GM23338 (cell line): ENCODE measurements around the gene MED13L. TPM values are rescaled to one million over a fixed set of nuclear protein-coding genes. Genes with fewer than 3 reads are reported as not detected.

ENCODE experiments used
- ATAC-seq: fragments of 200-7000 bp; cut with Tn5 transposase; 3 replicates; pipeline ENCODE4 v1.9.1; 2020
- DNase-seq: peaks from one replicate; pipeline ENCODE4 v3.0.0-alpha.2; 2015; ENCODE audit warnings: low spot score
- H2AFZ ChIP-seq: fragments of 200-600 bp; sonication (generic); 2 replicates; pipeline ENCODE4 v1.8.0; 2016; ENCODE audit warnings: antibody characterized with exemption, mild to moderate bottlenecking, moderate library complexity
- H3F3A ChIP-seq: fragments of 200-600 bp; sonication (generic); replicated peaks from 2 replicates; pipeline ENCODE4 v1.8.0; 2017; ENCODE audit warnings: antibody characterized with exemption, mixed run types, low read depth
- H3K27ac ChIP-seq: fragments of 200-600 bp; sonication (generic); 2 replicates; pipeline ENCODE4 v1.6.1; 2016; ENCODE audit warnings: low read depth
- H3K27me3 ChIP-seq: fragments of 200-600 bp; sonication (generic); 2 replicates; pipeline ENCODE4 v1.8.0; 2016; ENCODE audit warnings: mild to moderate bottlenecking, mixed run types, moderate library complexity; ENCODE audit not compliant: insufficient read depth
- H3K36me3 ChIP-seq: fragments of 200-600 bp; sonication (generic); 2 replicates; pipeline ENCODE4 v1.8.0; 2016; ENCODE audit warnings: mild to moderate bottlenecking; ENCODE audit not compliant: insufficient read depth
- H3K4me1 ChIP-seq: fragments of 200-600 bp; sonication (generic); 2 replicates; pipeline ENCODE4 v1.8.0; 2016; ENCODE audit warnings: mild to moderate bottlenecking, moderate library complexity; ENCODE audit not compliant: insufficient read depth
- H3K4me2 ChIP-seq: fragments of 200-600 bp; sonication (generic); 2 replicates; pipeline ENCODE4 v1.7.1; 2017; ENCODE audit warnings: mixed run types
- H3K4me3 ChIP-seq: fragments of 200-600 bp; sonication (generic); 2 replicates; pipeline ENCODE4 v1.6.1; 2016; ENCODE audit warnings: mixed run types
- H3K79me2 ChIP-seq: fragments of 200-600 bp; sonication (generic); replicated peaks from 2 replicates; pipeline ENCODE4 v1.8.0; 2017; ENCODE audit warnings: mild to moderate bottlenecking; ENCODE audit not compliant: insufficient read depth
- H3K9me2 ChIP-seq: fragments of 200-600 bp; sonication (generic); 2 replicates; pipeline ENCODE4 v1.8.0; 2017; ENCODE audit not compliant: insufficient read depth
- H4K20me1 ChIP-seq: fragments of 200-600 bp; sonication (generic); replicated peaks from 2 replicates; pipeline ENCODE4 v1.8.0; 2017; ENCODE audit warnings: mild to moderate bottlenecking; ENCODE audit not compliant: insufficient read depth
- H3K27ac Mint-ChIP-seq: 2 replicates; pipeline ENCODE4 v1.8.0; 2020; ENCODE audit warnings: inconsistent platforms, mild to moderate bottlenecking, moderate library complexity, mixed read lengths
- H3K27me3 Mint-ChIP-seq: 3 replicates; pipeline ENCODE4 v1.8.0; 2022; ENCODE audit warnings: low read depth, mild to moderate bottlenecking, moderate library complexity, mixed read lengths, inconsistent platforms; ENCODE audit not compliant: insufficient read depth, poor library complexity
- H3K36me3 Mint-ChIP-seq: 3 replicates; pipeline ENCODE4 v1.8.0; 2021; ENCODE audit warnings: low read depth, mild to moderate bottlenecking, inconsistent platforms, moderate library complexity, mixed read lengths
- H3K4me1 Mint-ChIP-seq: 3 replicates; pipeline ENCODE4 v1.8.0; 2020; ENCODE audit warnings: mild to moderate bottlenecking, inconsistent platforms, mixed read lengths
- H3K4me3 Mint-ChIP-seq: 3 replicates; pipeline ENCODE4 v1.8.0; 2021; ENCODE audit warnings: moderate library complexity, mild to moderate bottlenecking, inconsistent platforms, mixed read lengths
- H3K9me3 Mint-ChIP-seq: 3 replicates; pipeline ENCODE4 v1.8.0; 2020; ENCODE audit warnings: moderate library complexity, mild to moderate bottlenecking, inconsistent platforms, mixed read lengths
- CREB1 ChIP-seq: fragments of 250-450 bp; sonication (Bioruptor Pico); IDR thresholded peaks from 2 replicates; pipeline ENCODE4 v1.5.0; 2020; ENCODE audit warnings: low read depth, mild to moderate bottlenecking, moderate library complexity
- CTCF ChIP-seq, 2 experiments: fragments of 200-600 bp in 1 of 2; sonication (generic) in 1 of 2; conservative IDR thresholded peaks; 2 replicates each; pipeline versions ENCODE4 v1.5.1 to v1.6.1; 2016 to 2017; ENCODE audit warnings: antibody characterized with exemption in 2 of 2, low read depth in 2 of 2, mild to moderate bottlenecking in 2 of 2, moderate library complexity in 1 of 2
- JUNB ChIP-seq: IDR thresholded peaks from one replicate; pipeline ENCODE4 v1.6.1; 2016; ENCODE audit warnings: antibody characterized with exemption; ENCODE audit not compliant: unreplicated experiment
- POLR2AphosphoS5 ChIP-seq: IDR thresholded peaks from 2 replicates; pipeline ENCODE4 v1.6.1; 2016; ENCODE audit warnings: antibody characterized with exemption, low read depth
- REST ChIP-seq: IDR thresholded peaks from one replicate; pipeline ENCODE4 v1.6.1; 2018; ENCODE audit warnings: antibody characterized with exemption; ENCODE audit not compliant: unreplicated experiment
- ZNF114 ChIP-seq: fragments of 250-450 bp; sonication (Bioruptor Pico); IDR thresholded peaks from 2 replicates; pipeline ENCODE4 v1.5.0; 2020; ENCODE audit warnings: mild to moderate bottlenecking, moderate library complexity
- ZNF331 ChIP-seq: fragments of 250-450 bp; sonication (Bioruptor Pico); IDR thresholded peaks from 2 replicates; pipeline ENCODE4 v1.5.0; 2020; ENCODE audit warnings: low read depth, mild to moderate bottlenecking, moderate library complexity
- polyA plus RNA-seq: library from polyadenylated mRNA; unstranded; fragments of >200 nt; fragmentation: Nextera tagmentation; extraction: Ambion mirVana; gene quantifications from 2 replicates; pipeline ENCODE4 v1.2.1, GENCODE V29; 2016
- total RNA-seq: library from RNA; depleted of rRNA; stranded (reverse); fragments of >200 nt; shearing (Covaris generic); gene quantifications from 2 replicates; pipeline ENCODE4 v1.2.3, GENCODE V29; 2014
- TF ChIP-seq, protein P1 (sequence below): IDR thresholded peaks from 2 replicates; pipeline ENCODE4 v1.6.1; 2016; ENCODE audit warnings: antibody characterized with exemption

The MED13L gene
- total and polyA plus RNA-seq, 2 experiments from 2014 or later, result 20.9 to 73.6 TPM

GRCh38 chr12:115983226-115983798 is 294.2 kb downstream of the MED13L start:
- peaks cover 12% of the 10 kb centered on the region for H3K79me2 ChIP-seq
- H3K36me3 ChIP-seq, result 0 out of 2 replicates have a peak, but pooled peaks cover 4% of the 10 kb centered on the region
- no peaks in the 10 kb centered on the region for H3K9me2 ChIP-seq
- H2AFZ ChIP-seq, result no peak overlapping the region
- H3K4me3 ChIP-seq, result no peak overlapping the region
- Mint-ChIP-seq H3K36me3 (peaks cover 25% of the 10 kb centered on the region; the same call in 2 of the 3 replicates), H3K27me3 (no peaks in the 10 kb centered on the region), H3K9me3 (no peaks in the 10 kb centered on the region), H3K4me3 (no peak overlapping the region), H3K27ac (no peak overlapping the region), H3K4me1 (peaks cover 29% of the 10 kb centered on the region; the same call in 2 of the 3 replicates)
- no peaks in the 10 kb centered on the region for H3F3A ChIP-seq
- ATAC-seq (peak; percentile 91), DNase-seq (peak; percentile 79)
- no peaks in the 10 kb centered on the region for H3K27me3 ChIP-seq
- no peak overlapping the region for H3K4me2 ChIP-seq
- no peak overlapping the region for H3K27ac ChIP-seq
- TF ChIP-seq ZNF331 (CRISPR knock-in tag), result no peak
- peak; percentile 63 to 83 for TF ChIP-seq CTCF (conservative IDR thresholded peaks at IDR 0.05; ENCODE audit: low read depth in 2 of 2)
- peaks cover 16% of the 10 kb centered on the region for H3K4me1 ChIP-seq
- H4K20me1 ChIP-seq, result no peaks in the 10 kb centered on the region

DNA sequence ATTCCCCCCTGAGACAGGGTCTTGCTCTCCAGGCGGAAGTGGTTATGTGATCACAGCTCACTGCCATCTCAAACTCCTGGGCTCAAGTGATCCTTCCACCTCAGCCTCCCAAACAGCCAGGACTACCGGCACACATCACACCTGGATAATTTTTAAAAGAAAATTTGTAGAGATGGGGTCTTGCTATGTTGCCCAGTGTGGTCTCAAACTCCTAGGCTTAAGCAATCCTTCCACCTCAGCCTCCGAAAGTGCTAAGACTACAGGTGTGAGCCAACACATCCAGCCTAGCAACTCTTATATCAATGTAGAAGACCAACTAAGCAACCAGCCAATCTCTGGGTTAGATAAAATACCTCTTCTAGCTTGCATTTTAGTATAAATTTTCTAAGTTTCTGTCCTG is 297.2 kb downstream of the MED13L start:
- Histone ChIP-seq H2AFZ (no peak overlapping the region), H4K20me1 (no peaks in the 10 kb centered on the region), H3K79me2 (no peaks in the 10 kb centered on the region), H3K4me1 (peaks cover 9% of the 10 kb centered on the region; the same call in 1 of the 2 replicates), H3K27me3 (no peaks in the 10 kb centered on the region), H3K9me2 (no peaks in the 10 kb centered on the region), H3K36me3 (0 out of 2 replicates have a peak, but pooled peaks cover 4% of the 10 kb centered on the region), H3K27ac (no peak overlapping the region), H3K4me2 (no peak overlapping the region), H3K4me3 (no peak overlapping the region), H3F3A (no peaks in the 10 kb centered on the region)
- H3K4me1 Mint-ChIP-seq, result peaks cover 16% of the 10 kb centered on the region; the same call in 2 of the 3 replicates
- ATAC-seq (no peak), DNase-seq (no peak)
- H3K27me3 Mint-ChIP-seq, result no peaks in the 10 kb centered on the region
- H3K9me3 Mint-ChIP-seq, result no peaks in the 10 kb centered on the region
- no peak overlapping the region for H3K4me3 Mint-ChIP-seq
- H3K27ac Mint-ChIP-seq, result peak overlapping the region; percentile 75; the same call in 1 of the 2 replicates
- peaks cover 14% of the 10 kb centered on the region; the same call in 2 of the 3 replicates for H3K36me3 Mint-ChIP-seq
- TF ChIP-seq CTCF (conservative IDR thresholded peaks at IDR 0.05; ENCODE audit: low read depth in 2 of 2) (no peak), POLR2AphosphoS5 (no peak), CREB1 (no peak), ZNF331 (CRISPR knock-in tag) (no peak), REST (no peak), JUNB (no peak), ZNF114 (CRISPR knock-in tag) (no peak)
- TF ChIP-seq, protein P1, sequence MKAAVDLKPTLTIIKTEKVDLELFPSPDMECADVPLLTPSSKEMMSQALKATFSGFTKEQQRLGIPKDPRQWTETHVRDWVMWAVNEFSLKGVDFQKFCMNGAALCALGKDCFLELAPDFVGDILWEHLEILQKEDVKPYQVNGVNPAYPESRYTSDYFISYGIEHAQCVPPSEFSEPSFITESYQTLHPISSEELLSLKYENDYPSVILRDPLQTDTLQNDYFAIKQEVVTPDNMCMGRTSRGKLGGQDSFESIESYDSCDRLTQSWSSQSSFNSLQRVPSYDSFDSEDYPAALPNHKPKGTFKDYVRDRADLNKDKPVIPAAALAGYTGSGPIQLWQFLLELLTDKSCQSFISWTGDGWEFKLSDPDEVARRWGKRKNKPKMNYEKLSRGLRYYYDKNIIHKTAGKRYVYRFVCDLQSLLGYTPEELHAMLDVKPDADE, result no peak
